Loucy (cell line): ENCODE measurements around the gene RNASE12.

Experiments
- EZH2phosphoT487 ChIP-seq: fragments of 200-600 bp; IDR thresholded peaks from 2 replicates; pipeline ENCODE4 v1.6.1; 2018; ENCODE audit warnings: antibody characterized with exemption, mild to moderate bottlenecking, moderate library complexity, borderline replicate concordance
- TF ChIP-seq, protein P1 (sequence below): fragments of 200-600 bp; sonication (generic); conservative IDR thresholded peaks from 2 replicates; pipeline ENCODE4 v1.5.1; 2014; ENCODE audit warnings: mild to moderate bottlenecking, antibody characterized with exemption, low read length

DNA sequence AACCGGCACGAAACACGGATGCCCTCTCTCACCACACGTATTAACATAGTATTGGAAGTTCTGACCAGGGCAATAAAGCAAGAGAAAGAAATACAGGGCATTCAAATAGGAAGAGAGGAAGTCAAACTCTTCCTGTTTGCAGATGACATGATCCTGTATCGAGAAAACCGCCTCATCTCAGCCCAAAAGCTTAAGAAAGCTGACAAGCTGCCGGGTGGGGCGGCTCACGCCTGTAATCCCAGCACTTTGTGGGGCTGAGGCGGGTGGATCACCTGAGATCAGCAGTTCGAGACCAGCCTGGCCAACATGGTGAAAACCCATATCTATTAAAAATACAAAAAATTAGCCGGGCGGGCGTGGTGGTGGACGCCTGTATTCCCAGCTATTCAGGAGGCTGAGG lies 32.6 kb upstream of the RNASE12 start:
- TF ChIP-seq, protein P1, sequence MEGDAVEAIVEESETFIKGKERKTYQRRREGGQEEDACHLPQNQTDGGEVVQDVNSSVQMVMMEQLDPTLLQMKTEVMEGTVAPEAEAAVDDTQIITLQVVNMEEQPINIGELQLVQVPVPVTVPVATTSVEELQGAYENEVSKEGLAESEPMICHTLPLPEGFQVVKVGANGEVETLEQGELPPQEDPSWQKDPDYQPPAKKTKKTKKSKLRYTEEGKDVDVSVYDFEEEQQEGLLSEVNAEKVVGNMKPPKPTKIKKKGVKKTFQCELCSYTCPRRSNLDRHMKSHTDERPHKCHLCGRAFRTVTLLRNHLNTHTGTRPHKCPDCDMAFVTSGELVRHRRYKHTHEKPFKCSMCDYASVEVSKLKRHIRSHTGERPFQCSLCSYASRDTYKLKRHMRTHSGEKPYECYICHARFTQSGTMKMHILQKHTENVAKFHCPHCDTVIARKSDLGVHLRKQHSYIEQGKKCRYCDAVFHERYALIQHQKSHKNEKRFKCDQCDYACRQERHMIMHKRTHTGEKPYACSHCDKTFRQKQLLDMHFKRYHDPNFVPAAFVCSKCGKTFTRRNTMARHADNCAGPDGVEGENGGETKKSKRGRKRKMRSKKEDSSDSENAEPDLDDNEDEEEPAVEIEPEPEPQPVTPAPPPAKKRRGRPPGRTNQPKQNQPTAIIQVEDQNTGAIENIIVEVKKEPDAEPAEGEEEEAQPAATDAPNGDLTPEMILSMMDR, result no peak
- TF ChIP-seq EZH2phosphoT487, result no peak
